Loucy (cell line): Measurements from ENCODE around the gene BAZ1A.

ENCODE experiments used
- H2AFZ ChIP-seq: fragments of 200-600 bp; sonication (generic); 2 replicates; pipeline ENCODE4 v1.6.0; 2016; ENCODE audit warnings: antibody characterized with exemption, mild to moderate bottlenecking, low read length, moderate library complexity
- H3F3A ChIP-seq: fragments of 200-600 bp; 2 replicates; pipeline ENCODE4 v1.6.0; 2016; ENCODE audit warnings: antibody characterized with exemption, low read depth, mild to moderate bottlenecking
- H3K27me3 ChIP-seq: fragments of 200-600 bp; sonication (generic); 2 replicates; pipeline ENCODE4 v1.6.1; 2014; ENCODE audit warnings: low read length, mild to moderate bottlenecking; ENCODE audit not compliant: insufficient read depth, poor library complexity, severe bottlenecking
- H3K36me3 ChIP-seq: fragments of 200-600 bp; sonication (generic); 2 replicates; pipeline ENCODE4 v1.6.1; 2016; ENCODE audit warnings: low read length; ENCODE audit not compliant: insufficient read depth
- H3K4me1 ChIP-seq: fragments of 200-600 bp; sonication (generic); 2 replicates; pipeline ENCODE4 v1.5.1; 2014; ENCODE audit warnings: low read length, mild to moderate bottlenecking; ENCODE audit not compliant: insufficient read depth, poor library complexity, severe bottlenecking
- H3K4me2 ChIP-seq: fragments of 200-600 bp; sonication (generic); 2 replicates; pipeline ENCODE4 v1.6.0; 2014; ENCODE audit warnings: antibody characterized with exemption, low read length, low read depth, mild to moderate bottlenecking; ENCODE audit not compliant: poor library complexity, severe bottlenecking
- H3K4me3 ChIP-seq: fragments of 200-600 bp; sonication (generic); 2 replicates; pipeline ENCODE4 v1.5.1; 2014; ENCODE audit warnings: low read length, mild to moderate bottlenecking, mixed read lengths; ENCODE audit not compliant: poor library complexity, severe bottlenecking
- H3K79me2 ChIP-seq: fragments of 200-600 bp; sonication (generic); 2 replicates; pipeline ENCODE4 v1.6.1; 2014; ENCODE audit warnings: low read length; ENCODE audit not compliant: insufficient read depth
- H3K9ac ChIP-seq: fragments of 200-600 bp; sonication (generic); 2 replicates; pipeline ENCODE4 v1.6.0; 2014; ENCODE audit warnings: mild to moderate bottlenecking, low read depth, low read length, moderate library complexity; ENCODE audit not compliant: poor library complexity, severe bottlenecking
- H3K9me2 ChIP-seq: fragments of 200-600 bp; sonication (generic); replicated peaks from 2 replicates; pipeline ENCODE4 v1.6.1; 2016; ENCODE audit warnings: low read depth, low read length, mixed read lengths
- H3K9me3 ChIP-seq: fragments of 200-600 bp; sonication (generic); 2 replicates; pipeline ENCODE4 v1.6.1; 2014; ENCODE audit warnings: mild to moderate bottlenecking, antibody characterized with exemption, low read length, low read depth; ENCODE audit not compliant: insufficient read depth
- H4K20me1 ChIP-seq: fragments of 200-600 bp; sonication (generic); 2 replicates; pipeline ENCODE4 v1.6.0; 2014; ENCODE audit warnings: antibody characterized with exemption, low read length, mild to moderate bottlenecking; ENCODE audit not compliant: insufficient read depth, poor library complexity, severe bottlenecking
- EZH2phosphoT487 ChIP-seq: fragments of 200-600 bp; IDR thresholded peaks from 2 replicates; pipeline ENCODE4 v1.6.1; 2018; ENCODE audit warnings: antibody characterized with exemption, mild to moderate bottlenecking, moderate library complexity, borderline replicate concordance
- TF ChIP-seq, protein P1 (sequence below): fragments of 200-600 bp; sonication (generic); conservative IDR thresholded peaks from 2 replicates; pipeline ENCODE4 v1.5.1; 2014; ENCODE audit warnings: mild to moderate bottlenecking, antibody characterized with exemption, low read length

The BAZ1A gene

DNA sequence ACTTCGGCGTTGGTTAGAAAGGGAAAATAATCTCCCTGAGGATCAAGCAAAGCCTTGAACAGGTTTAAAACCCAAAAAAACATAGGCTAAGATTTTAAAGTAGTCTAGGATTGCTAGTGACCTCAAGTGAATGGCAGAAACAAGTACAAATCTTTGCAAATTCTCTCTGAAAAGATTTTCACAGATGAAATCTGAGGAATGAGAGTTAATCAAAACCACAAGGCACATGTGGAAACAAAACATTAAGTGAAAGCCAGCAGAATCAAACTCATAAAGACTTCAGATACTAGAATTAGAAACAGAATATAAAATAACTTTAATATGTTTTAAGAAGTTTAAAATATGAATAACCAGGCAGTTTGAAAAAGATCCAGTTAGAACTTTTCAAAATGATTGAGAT, 108.6 kb downstream of the BAZ1A start:
- H3F3A ChIP-seq, result no peaks in the 10 kb centered on the region
- no peak for TF ChIP-seq EZH2phosphoT487
- TF ChIP-seq, protein P1, sequence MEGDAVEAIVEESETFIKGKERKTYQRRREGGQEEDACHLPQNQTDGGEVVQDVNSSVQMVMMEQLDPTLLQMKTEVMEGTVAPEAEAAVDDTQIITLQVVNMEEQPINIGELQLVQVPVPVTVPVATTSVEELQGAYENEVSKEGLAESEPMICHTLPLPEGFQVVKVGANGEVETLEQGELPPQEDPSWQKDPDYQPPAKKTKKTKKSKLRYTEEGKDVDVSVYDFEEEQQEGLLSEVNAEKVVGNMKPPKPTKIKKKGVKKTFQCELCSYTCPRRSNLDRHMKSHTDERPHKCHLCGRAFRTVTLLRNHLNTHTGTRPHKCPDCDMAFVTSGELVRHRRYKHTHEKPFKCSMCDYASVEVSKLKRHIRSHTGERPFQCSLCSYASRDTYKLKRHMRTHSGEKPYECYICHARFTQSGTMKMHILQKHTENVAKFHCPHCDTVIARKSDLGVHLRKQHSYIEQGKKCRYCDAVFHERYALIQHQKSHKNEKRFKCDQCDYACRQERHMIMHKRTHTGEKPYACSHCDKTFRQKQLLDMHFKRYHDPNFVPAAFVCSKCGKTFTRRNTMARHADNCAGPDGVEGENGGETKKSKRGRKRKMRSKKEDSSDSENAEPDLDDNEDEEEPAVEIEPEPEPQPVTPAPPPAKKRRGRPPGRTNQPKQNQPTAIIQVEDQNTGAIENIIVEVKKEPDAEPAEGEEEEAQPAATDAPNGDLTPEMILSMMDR, result no peak
- no peak overlapping the region for H3K4me2 ChIP-seq
- H4K20me1 ChIP-seq, result no peaks in the 10 kb centered on the region
- H3K9me3 ChIP-seq, result no peaks in the 10 kb centered on the region
- H3K27me3 ChIP-seq, result no peaks in the 10 kb centered on the region
- peaks cover 65% of the 10 kb centered on the region for H3K36me3 ChIP-seq
- no peaks in the 10 kb centered on the region for H3K4me1 ChIP-seq
- no peak overlapping the region for H2AFZ ChIP-seq
- no peaks in the 10 kb centered on the region for H3K9me2 ChIP-seq
- H3K9ac ChIP-seq, result no peak overlapping the region
- H3K4me3 ChIP-seq, result no peak overlapping the region
- no peaks in the 10 kb centered on the region for H3K79me2 ChIP-seq

DNA sequence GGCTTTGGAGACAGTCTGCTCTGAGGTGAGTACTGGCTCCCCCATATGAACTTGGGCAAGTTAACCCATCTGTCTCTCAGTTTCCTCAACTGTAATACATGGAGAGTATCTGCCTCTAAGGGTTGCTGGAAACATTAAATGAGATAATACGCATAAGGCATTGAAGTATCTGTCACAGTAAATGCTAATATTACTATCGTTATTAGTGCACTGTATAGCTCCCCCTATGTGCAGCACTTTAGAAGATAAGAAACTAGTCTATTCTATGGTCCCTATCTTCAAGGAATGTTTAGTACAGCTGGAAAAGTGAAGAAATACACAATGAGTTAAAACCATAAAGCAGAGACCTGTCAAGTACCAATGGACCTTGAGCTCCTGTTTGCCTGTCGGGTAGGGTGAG, 109.1 kb downstream of the BAZ1A start:
- Histone ChIP-seq H3K9me3 (no peaks in the 10 kb centered on the region), H3K4me3 (no peak overlapping the region), H2AFZ (no peak overlapping the region), H3K27me3 (no peaks in the 10 kb centered on the region), H3K9me2 (no peaks in the 10 kb centered on the region), H3F3A (no peaks in the 10 kb centered on the region), H3K79me2 (no peaks in the 10 kb centered on the region), H3K9ac (no peak overlapping the region), H4K20me1 (no peaks in the 10 kb centered on the region), H3K4me2 (no peak overlapping the region), H3K36me3 (peaks cover 65% of the 10 kb centered on the region), H3K4me1 (no peaks in the 10 kb centered on the region)
- TF ChIP-seq, protein P1, result peak; percentile 57
- no peak for TF ChIP-seq EZH2phosphoT487

DNA sequence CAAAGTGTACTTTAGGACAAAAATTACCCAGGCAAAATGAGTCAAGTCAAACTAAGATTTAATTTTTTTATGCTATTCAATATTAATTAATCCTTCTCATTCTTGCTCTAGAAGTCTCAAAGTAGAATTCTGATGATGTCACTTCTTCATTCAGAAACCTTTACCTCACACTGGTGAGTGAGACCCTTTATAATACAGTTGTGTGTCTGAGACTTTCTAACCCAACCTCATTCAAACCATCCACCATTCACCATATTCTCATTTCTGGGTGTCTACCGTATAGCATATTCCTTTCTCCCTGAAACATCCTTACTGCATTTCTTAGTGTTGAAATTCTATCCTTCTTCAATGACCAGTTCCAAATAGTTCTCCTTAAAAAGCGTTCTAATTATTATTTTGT, 119.9 kb downstream of the BAZ1A start:
- Histone ChIP-seq H3F3A (no peaks in the 10 kb centered on the region), H3K27me3 (no peaks in the 10 kb centered on the region), H3K36me3 (peaks cover 37% of the 10 kb centered on the region; the same call in 1 of the 2 replicates), H2AFZ (no peak overlapping the region), H4K20me1 (no peaks in the 10 kb centered on the region), H3K4me3 (no peak overlapping the region), H3K4me2 (no peak overlapping the region), H3K79me2 (no peaks in the 10 kb centered on the region), H3K4me1 (no peaks in the 10 kb centered on the region), H3K9ac (no peak overlapping the region), H3K9me3 (no peaks in the 10 kb centered on the region), H3K9me2 (no peaks in the 10 kb centered on the region)
- TF ChIP-seq, protein P1, result no peak
- TF ChIP-seq EZH2phosphoT487, result no peak
